Stimulated activated CD4-positive, alpha-beta T cell treated with anti-CD3 and anti-CD28 coated beads, Interleukin-15, amount 100 ng/mL, for 48 hours (primary cell): ENCODE measurements around the gene LYPLA2.
A peak's percentile ranks its signal among the peaks of the same experiment; 100 is the strongest.
"Not testable (repeated sequence)": the region's sequence is repeated elsewhere in the genome, so short reads cannot be mapped to it uniquely, and the experiment has no call there.

ENCODE experiments used
- DNase-seq, 2 donors: peaks; one replicate each; pipeline ENCODE4 v3.0.0-alpha.2; 2020; ENCODE audit warnings: low read depth in 2 of 2

Gene LYPLA2

DNA sequence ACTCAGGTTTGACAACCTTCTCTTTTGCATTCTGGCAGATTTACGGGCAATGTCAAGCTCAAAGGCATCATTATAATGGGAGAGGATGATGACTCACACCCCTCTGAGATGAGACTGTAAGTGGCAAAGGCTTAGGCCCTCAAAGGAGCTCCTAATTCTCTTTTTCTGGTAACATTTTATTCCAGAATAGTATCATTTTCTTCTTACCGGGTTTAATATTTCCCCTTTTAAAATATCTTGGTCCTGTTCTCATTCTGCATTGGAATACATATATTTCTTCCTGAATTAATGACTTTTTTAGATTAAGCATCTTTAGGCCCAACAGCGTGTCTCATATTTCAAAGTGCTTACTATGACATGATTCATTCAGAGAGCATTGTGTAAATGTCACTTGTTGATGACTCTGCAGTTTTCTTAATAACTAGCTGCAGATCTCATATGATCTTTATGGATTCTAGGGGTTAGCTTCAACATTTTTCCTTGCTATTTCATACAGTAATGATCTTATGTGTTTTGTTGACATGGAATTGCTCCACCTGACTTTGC, 11.0 kb upstream of the LYPLA2 start:
- no peak for DNase-seq

DNA sequence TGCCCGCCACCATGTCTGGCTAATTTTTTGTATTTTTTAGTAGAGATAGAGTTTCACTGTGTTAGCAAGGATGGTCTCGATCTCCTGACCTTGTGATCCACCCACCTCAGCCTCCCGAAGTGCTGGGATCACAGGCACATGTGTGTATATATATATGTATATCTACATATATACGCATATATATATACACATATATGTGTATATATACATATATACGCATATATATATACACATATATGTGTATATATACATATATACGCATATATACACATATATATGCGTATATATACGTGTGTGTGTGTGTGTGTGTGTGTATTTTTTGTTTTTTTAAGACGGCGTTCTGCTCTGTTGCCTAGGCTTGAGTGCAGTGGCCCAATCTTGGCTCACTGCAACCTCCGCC, 7.8 kb upstream of the LYPLA2 start:
- not testable (repeated sequence) for DNase-seq

DNA sequence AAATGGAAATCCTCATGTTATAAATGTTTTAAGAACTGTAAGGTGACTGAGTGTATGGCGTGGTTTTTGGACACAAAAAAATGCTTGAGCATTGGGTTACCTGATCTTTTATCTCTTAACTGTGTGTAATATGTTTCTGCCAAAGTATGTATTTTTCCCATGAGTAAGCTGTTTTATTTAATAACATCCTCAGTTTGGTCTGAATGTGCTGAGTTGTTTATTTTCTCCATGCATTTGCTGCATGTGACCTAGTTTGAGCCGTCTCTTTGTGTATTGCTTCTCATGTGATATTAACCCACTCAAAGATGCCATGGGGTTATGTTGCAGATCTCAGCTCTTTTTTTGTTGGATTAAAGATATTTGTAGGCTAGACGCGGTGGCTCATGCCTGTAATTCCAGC, 6.1 kb upstream of the LYPLA2 start:
- no peak for DNase-seq

DNA sequence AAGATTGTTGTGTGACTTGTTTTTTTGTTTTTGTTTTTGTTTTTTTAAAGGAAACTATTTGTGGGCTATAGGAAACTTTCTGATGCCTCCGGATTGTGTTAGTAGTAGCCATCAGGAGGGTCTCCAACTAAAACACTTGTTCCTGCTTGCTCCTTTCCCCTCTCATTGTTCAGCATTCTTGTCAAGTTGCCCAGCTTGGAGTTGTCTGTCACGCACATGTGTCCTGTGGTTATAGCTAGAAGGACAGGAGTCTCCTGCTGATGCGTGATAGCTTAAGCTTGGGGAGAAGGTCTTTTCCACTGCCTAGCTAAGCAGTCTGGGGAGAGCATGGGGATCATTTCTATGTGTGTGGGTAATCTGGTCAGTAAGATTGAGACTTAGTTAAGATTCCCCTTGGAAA, 3.2 kb upstream of the LYPLA2 start:
- DNase-seq = no peak

DNA sequence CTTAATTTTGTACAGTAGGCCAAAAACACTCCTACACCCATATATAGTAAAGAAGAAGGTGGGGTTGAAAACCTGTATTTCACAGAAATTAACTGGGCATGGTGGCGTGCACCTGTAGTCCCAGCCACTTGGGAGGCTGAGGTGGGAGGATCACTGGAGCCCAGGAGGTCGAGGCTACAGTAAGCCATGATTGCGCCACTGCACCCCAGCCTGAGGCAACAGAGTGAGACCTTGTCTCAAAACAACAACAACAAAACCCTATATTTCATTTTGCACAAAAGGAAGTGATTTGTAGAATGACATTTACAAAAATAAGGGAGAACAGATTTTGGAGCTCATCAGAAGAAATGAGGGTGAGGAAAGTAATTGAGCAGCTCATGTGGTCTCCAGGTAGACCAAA, 2.2 kb upstream of the LYPLA2 start:
- DNase-seq = no peak

DNA sequence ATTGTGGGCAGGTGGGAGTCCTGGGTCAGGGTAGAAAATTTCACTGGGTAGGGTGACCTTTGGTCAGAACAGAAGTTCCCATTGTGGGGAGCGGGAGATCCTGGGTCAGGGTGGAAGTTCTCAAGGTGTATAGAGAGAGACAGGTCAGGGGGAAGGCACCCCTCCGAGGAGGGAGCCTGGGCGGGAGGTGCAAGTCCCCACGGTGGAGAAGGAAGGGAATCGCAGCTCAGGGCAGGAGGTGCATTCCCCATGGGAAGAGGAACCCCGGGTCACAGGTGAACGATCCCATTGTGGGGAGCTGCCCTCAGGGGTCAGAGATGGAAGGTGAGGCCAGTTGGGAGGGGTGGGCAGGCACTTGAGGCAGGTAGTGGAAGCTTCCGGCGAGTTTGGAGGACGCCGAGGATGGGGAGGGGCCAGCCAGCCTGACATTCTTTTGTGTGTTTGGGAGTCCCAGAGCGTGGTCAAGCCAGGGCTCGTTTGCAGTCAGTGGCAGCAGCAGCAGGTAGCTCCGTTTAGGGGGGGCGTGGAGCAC, 637 bp downstream of the LYPLA2 start:
- no peak for DNase-seq

DNA sequence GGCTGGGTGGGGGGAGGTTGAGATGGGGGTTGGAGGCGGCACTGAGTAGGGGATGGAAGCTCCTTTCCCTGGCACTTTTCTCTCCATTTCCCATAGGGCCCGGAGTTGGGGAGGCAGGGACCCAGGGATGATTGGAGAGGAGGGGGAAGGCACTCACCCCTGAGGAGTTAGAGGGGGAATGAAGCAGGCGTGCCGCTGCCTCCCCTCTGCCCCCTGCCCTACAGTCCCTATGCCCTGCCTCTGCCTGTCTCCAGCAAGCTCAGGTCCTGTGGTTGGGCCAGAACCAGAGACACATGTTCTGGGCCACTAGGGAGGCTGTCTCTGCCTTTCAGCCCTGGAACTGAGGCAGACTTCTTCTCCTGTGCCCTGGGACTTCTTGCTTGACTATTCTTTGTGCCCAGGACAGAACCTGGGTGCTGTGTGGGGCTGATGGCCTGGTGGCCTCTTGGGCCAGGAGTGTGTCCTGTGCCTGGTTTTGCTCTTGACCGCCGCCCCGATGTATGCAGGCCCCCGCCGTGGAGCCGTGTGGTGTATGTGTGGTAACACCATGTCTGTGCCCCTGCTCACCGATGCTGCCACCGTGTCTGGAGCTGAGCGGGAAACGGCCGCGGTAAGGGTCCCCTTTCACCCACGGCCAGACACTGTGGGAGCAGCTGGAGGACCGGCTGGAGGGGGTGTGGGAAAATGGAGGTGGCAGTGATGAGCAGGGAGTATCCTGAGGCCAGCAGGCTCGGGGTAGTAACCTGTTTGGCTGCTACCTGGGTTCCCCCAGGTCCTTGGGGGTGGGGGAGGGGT, 1.4 kb downstream of the LYPLA2 start:
- no peak for DNase-seq

DNA sequence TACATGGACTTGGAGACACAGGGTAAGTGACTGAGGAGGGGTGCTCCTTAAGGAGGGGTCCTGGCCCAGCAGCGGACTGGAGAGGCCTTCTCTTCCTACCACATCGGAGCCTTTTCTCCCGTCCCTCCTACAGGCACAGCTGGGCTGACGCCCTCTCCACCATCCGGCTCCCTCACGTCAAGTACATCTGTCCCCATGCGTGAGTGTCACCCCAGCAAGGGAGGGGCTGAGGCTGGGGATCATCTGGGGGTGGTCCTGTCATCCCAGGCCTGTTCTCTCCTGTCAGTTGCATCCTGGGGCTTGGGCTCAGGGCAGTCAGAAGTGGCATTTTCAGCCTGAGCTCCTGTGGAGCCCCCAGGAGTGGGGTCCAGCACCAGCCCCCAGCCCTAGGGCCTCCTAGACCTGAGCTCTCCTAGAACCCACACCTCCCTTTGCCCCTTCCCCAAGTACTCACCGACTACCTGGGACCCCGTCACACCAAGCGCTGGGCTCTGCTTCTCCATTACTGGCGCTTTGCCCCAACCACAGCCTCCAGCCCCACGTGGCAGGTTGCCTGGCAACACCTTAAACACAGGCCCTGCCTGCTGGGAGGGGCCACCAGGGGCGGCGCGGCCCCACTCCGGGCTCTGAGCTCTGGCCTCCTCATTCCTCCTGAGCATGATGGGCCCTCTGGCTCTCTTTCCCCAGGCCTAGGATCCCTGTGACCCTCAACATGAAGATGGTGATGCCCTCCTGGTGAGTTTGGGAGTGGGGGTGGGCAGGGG, 2.3 kb downstream of the LYPLA2 start:
- DNase-seq = no peak

DNA sequence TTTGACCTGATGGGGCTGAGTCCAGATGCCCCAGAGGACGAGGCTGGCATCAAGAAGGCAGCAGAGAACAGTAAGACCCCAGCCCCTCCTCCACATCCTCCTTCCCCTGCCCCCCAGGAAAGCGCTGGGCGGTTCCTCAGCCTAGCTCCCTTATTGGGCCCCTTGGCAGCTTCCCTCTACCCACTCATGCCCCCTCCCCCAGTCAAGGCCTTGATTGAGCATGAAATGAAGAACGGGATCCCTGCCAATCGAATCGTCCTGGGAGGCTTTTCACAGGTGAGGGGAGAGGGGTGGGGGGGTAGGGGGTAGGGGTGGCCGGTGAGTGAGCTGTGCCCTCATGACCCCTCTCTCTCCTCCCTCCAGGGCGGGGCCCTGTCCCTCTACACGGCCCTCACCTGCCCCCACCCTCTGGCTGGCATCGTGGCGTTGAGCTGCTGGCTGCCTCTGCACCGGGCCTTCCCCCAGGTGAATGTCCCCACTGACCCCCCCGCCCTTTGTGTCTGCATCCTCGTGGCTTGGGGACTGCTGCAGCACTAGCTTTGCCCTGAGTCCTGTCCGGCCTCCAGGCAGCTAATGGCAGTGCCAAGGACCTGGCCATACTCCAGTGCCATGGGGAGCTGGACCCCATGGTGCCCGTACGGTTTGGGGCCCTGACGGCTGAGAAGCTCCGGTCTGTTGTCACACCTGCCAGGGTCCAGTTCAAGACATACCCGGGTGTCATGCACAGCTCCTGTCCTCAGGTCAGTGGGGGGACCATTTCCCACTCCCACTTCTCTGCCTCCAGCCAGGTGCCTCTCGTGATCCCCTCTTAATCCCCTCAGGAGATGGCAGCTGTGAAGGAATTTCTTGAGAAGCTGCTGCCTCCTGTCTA, 3.2 kb downstream of the LYPLA2 start:
- DNase-seq = no peak

DNA sequence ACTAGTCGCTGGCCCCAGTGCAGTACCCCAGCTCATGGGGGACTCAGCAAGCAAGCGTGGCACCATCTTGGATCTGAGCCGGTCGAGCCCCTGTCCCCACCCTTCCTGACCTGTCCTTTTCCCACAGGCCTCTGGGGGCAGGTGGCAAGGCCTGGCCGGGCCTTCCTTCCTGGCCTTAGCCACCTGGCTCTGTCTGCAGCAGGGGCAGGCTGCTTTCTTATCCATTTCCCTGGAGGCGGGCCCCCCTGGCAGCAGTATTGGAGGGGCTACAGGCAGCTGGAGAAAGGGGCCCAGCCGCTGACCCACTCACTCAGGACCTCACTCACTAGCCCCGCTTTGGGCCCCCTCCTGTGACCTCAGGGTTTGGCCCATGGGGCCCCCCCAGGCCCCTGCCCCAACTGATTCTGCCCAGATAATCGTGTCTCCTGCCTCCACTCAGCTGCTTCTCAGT, 3.8 kb downstream of the LYPLA2 start:
- not testable (repeated sequence) for DNase-seq

DNA sequence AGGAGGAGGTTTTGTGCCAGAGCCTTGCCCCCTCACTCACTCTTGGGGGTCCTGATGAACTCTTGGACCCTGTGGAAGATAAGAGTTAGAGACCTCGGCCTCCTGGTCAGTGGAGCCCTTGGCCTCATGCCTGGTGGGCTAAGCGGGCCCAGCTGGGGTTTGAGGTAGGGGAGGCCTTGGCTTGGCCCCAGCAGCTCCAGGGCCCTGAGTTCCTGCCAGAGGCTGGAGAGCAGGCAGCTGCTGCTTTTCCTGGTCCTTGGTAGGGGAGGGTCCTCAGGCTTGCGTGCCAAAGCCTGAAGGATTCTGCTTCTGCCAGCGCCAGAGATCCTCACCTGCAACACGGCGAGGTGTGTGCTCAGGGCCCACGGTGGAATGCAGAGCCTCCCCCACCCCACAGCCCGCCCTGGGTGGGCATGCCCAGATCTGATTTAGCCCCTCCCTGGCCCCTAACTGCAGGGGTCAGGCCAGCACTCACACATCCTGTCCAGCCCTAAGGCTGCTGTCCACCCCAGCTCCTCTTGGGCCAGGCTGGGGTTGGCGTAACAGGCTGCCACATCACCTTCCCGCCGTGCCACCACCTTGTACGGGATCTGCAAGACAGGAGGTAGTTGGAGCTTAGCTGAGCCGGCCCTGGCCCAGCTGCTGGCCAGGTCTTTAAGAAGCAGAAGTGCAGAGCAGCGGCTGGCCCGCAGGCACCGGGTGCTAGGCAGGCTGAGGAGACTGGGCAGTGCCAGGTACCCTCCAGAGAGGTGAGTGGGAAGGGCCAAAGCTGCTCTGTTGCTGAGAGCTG, 4.9 kb downstream of the LYPLA2 start:
- DNase-seq = no peak

DNA sequence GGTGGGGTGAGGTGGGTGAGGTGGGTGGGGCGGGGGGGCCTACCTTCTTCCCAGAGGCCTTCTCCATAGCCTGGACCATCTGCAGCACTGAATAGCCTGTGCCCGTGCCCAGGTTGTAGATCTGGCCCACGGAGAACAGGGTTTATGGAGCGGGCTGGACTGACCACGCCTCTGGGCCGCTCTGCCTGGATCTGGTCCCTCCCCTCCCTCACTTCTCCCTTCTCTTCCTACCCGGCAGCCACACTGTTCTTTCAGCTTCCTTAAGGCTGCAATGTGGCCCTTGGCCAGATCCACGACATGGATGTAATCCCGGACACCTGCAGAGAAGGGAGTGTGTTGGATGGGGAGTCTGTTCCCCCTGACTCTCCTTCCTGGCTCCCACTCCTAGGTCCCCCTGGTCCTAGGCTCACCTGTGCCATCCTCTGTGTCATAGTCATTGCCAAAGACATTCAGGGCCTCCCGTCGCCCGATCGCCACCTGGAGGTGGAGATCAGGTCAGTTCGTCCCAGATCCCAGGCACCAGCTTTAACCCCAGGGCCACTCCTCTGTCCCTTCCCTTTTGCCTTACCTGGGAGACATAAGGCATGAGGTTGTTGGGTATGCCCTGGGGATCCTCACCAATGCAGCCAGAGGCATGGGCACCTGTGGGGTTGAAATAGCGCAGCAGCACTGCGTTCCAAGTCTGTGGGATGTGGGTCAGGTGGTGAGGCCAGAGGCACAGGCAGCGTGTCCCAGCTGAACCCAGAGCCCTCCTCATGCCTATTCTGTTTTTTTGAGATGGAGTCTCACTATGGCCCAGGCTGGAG, 5.7 kb downstream of the LYPLA2 start:
- DNase-seq = no peak

DNA sequence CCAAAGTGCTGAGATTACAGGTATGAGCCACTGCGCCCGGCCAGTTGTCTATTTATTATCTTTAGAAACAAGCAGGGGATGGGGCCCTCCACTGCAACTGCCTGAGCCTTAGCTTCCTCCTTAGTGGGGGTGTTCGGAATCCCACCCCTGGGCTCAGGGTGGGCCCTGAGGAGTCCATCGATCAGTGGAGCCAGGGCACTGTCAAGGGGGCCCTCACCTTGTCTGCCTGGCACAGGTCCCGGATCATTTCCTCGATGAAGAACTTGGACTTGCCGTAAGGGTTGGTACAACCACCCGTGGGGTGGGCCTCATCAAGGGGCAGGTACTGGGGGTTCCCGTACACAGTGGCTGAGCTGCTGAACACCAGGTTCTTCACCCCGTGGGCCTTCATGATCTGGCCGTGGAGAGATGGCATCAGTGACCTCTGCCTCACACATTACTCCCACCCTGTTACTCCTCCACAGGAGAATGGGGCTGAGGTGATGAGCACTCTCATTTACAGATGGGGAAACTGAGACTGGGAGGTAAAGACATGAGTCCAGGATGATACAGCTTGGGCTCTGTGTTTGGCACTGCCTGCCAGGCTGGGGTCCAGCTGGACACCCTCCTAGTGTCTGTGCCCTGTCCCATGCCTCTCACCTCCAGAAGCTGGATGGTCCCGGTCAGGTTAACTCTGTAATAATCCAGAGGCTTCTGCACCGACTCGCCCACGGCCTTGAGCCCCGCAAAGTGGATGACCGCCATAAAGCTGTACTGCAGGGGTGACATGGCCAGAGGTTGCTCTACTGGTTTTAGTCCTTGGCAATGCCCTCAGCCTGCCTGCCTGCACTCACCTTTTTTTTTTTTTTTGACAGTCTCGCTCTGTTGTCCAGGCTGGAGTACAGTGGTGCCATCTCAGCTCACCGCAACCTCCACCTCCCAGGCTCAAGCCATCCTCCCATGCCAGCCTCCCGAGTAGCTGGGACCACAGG, 6.8 kb downstream of the LYPLA2 start:
- no peak for DNase-seq

DNA sequence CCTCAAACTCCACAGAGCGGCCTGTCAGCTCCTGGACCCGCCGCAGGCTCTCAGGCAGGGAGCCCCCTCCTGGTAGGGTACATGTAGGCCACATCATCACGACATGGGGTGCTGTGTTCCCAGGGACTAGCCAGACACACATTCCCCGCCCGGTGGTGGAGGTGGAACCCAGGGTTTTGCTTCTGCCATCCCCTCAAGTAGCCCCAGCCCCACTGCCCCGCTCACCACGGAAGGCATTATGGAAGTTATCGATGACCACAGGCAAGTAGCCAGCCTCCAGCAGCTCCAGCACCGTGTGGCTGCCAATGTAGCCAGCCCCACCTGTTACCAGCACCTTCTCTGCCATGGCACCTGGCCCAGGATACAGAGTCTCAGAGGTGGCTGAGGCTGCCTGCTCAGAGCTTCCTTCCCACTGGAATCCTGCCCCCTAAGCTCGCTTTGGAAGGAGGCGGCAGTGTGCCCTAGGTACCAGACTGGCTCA, 7.8 kb downstream of the LYPLA2 start:
- no peak for DNase-seq

DNA sequence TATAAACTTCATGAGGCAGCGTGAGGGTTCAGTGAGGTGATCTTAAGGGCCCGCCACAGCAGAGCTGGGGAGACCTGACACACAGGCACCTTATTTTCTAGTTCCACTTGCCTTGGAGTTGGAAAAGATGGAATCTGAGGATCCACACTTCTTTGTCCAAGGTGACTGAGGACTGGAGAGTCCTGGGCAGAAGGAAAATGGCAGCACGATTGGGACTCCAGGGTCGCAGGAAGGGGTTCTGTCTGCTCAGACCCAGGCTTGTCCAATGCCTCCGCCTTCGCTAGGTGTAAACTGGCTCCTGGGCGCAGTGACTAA, 8.3 kb downstream of the LYPLA2 start:
- no peak for DNase-seq

DNA sequence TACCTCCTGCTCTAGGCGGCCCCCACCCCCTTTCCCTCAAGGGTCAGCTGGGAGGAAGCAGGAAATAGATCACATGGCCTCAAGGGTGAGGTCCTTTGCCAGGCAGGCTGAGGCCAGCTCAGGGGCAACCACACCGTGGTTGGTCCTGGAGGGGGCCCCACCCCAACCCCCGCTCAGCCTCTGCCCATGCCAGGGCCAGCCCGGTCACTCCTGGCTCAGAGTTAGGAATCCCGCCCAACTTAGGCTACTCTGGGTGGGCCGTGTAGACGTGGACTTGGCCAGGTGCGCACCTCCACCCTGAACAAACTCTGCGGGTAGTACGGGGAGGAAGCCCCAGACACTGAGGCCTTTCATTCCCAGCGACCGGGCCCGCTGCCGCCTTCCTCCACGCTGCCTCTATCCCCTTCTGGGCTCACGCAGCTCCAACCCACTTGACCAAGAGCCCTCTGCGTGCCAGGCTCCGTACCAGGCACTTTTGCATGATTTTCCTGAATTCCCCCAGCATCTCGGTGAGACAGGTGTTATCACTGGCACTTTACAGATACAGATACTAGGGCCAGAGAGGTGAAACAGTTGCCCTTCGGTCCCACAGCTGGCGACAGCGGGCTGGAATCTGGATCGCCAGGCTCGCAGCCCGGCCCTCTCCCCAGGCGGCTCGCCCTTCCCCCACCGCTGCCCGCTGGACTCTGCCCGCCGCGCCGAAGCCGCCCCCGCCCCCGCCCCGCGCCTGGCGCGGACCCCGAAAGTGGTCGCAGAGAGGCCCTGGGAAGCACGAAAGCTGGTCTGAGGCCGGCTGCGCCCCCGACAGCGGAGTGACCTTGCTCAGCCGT, 8.8 kb downstream of the LYPLA2 start:
- DNase-seq = no peak

DNA sequence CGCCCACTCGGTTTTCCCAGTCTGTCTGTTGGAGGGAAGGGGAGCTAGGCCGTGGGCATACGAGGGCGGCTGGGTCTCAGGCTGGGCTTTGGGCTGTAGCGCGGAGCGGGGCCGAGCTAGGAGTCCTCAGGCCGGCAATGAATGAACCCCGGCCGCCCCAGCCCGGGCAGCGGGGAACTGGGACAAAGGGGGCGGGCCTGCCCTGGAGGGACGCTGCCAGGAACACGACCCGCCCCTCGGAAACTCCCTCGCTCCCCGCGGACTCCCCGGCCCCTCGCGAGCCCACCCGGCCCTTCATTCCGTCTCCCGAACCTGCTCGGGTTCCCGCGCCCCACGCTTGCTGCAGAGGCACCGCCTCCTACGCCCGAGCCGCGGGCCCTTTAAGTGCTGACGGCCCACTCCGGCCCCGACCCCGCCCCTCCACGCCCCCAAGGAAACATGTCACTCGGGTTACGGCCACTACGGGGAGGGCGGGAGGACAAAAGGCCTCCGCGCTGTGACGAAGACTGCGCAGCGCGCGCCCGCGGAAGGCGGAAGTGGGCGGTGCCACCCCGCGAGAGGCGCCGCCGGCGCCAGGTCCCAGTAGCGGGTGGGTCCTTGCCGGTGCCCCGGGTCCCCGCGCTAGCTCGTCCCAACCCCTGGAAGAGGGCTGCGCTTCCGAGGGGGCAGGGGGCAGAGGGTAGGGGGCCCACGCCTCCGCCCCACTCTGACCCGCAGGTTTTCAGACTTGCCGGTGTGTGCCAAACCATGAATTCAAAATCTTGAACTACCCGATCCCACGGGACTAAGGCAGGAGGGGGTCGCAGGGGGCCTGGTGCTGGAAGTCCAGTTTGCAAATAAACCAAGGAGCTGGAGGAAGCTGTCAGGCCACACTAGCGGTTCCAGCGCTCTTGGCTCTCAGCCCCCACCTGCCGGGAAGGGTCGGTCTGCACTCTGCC, 9.7 kb downstream of the LYPLA2 start, which contains the start of gene GALE:
GALE (minus strand) TSS at position 355 of the 938 bp plus-strand sequence. CDS start 1,747 bp downstream, outside the sequence.
- DNase-seq = peak; percentile 91 to 97
